Umbilical cord (tissue), 2 donors: ENCODE measurements around the gene NPFF. TPM values are rescaled to one million over a fixed set of nuclear protein-coding genes. Genes with fewer than 3 reads are reported as not detected.

Experiments used
- DNase-seq: peaks from one replicate; pipeline ENCODE4 v3.0.0-alpha.2; 2015; ENCODE audit warnings: low spot score
- total RNA-seq: library from RNA; depleted of rRNA; stranded (reverse); fragments of >200 nt; gene quantifications from one replicate; pipeline ENCODE4 v1.2.3, GENCODE V29; 2014; ENCODE audit warnings: low replicate concordance; ENCODE audit not compliant: insufficient read depth

The NPFF gene
- total RNA-seq, 1 donor from 2014 or later: not detected

DNA sequence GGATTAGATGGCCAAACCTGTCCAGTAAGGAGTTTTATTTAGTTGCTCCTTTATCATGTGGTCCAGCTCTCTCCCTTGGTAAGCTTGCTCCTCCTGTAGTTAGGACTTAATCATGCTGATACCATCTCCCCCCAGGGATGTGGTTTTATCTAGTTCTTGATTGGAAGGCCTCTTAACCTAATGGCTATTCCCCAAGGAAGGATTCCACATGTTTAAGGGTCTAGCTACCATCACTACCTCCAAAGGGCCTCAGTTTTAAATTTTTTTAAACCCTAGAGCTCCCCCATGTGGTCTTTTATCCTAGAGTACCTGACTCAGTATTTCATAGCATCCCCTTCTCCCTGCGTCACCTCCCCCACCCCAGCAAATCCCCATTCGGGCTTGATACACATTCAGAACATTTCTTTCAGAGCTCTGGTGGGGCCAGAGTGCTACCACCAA lies 30.5 kb downstream of the NPFF start:
- DNase-seq: no peak

DNA sequence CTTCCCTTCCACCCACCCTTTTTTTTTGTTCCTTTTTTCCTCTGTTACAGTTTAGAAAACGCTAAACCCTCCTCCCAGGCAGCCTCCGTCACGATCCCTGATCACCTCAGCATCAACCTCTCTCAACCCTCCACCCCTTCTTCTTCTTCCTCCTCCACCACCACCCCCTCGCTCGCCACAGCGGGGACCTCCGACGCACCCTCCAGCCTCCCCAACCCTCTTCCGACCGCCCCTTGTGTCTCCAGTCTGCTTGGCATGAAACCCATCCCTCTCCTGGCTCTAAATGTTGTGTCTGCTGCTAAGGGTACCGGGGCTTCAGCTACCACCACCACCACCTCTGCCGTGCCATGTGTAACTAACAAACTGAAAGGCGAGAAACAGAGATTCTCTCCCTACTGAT lies 32.5 kb downstream of the NPFF start:
- DNase-seq: no peak

DNA sequence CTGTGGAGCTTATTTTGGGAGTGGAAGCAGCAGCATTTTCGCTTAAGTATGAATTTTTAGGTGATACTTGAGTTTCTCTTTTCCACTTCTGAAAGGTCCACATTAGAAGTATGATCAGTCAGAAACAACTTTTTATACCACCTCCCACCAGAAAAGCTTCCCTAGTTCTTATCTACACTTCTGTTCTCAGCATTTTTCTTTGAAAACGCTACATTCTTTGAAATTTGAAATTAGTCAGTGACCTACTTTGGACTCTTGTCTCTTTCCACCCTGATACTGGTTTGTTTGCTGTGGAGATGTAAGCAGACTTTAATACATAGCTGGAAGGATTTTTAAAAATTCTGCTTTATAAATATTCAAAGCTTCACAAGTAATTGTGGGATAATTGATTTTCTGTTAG lies 33.2 kb downstream of the NPFF start:
- DNase-seq: no peak

DNA sequence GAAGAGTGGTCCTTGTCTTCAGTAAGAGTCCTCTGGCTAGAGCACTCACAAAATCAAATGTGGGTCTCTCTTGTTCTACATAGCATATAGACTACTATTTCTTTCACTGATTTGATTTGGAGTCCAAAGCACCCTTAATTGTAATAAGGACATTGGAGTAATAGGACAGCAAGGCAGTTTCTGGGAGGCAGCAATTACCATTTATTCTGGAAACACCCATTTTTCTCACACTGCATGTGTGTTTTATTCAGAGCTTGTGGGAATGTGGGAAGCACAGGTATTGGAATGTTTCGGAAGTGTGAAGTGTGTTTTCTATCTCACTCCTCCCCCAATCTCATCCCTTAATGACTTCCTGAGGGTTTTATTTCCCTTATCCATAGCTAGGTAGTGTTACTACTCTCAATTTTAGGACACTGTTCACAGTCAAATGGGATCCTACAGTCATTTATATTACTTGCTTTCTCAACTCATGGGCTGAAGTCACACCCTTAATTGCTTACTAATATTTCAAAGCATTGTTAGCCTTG lies 35.2 kb downstream of the NPFF start:
- DNase-seq: no peak

DNA sequence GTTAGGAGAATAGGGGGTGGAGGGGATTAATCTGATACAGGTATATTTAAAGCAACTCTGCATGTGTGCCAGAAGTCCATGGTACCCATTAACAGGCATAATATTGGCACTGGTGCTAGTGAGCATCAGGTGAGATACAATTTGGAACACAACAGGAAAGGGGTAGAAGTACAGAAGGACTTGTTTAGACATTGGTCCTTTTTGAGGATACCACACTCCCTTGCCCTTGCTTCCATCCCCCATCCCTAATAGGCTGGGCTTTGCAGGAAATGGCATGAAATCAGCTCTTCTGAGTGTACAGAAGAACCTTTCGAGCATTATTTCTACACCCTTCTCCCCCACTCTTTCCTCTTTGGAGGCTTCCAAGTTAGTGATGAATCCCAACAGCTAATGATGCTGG lies 39.0 kb downstream of the NPFF start:
- DNase-seq: no peak

DNA sequence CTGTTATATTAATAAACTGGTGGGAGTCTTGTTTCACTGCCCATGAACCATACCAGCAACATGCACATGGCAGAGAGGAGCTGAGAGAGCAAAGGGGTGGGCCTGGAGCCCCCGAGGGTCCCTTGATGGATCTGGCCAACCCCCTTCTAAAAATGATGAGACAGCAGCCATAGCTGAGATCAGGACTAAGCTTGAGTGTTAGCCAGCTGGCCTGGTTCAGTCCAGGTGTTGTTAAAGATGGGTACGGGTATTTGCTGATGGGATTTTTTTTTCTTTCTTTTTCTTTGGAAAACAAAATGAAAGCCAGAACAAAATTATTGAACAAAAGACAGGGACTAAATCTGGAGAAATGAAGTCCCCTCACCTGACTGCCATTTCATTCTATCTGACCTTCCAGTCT lies 39.4 kb downstream of the NPFF start:
- no peak for DNase-seq

DNA sequence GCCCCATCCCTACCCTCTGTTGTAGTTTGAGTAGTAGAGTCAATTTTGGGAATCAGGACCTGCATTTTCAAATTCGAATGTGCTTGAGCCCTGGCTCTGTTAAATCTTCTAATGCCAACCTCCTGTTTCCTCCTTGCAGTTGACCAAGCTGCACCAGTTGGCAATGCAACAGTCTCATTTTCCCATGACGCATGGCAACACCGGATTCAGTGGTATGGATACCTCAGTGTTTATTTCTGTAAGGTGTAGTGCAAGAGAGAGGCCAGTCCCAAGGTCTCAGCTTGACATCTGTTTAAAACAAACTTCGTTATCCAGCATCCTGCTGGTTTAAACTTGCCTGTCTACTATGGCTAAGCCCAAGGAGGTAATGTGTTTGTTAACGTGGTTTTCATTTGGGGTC lies 40.2 kb downstream of the NPFF start:
- DNase-seq: no peak

DNA sequence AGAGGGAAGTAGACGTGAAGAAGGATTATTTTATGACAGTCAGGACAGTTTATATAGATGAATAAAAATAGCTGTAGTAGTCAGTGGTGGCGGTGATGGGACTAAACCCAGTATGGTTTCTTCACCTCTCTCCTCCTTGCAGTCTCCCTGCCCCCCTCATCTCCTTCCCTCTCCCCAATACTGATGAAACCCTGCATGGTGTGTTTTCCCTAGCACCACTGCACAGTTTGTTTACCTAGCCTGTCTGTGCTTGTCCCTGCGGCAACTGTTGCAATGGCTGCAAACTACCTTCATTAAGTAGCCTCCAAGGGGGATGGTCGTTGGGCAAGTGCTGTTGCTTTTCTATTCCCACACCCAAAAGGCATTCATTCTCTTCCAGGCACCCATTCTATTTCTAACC lies 40.6 kb downstream of the NPFF start:
- DNase-seq: no peak

DNA sequence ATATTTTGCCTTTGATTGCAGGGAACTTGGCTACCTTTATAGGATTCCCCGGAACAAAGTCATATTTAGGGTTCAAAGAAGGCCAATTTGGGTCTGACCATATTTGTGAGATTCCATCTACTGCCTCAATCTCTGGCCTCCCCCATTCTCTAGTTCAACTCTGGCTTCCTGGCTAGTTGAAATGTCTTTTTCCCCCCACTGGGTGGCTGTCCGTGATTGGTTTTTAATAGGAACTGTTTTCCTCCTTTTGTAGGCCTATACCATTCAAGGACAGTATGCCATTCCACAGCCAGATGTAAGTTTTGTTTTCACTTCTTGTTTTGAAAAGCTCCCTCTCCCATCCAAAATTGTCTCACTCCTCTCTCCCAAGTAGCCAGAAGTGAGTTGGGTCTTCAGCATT lies 41.6 kb downstream of the NPFF start:
- DNase-seq: no peak

DNA sequence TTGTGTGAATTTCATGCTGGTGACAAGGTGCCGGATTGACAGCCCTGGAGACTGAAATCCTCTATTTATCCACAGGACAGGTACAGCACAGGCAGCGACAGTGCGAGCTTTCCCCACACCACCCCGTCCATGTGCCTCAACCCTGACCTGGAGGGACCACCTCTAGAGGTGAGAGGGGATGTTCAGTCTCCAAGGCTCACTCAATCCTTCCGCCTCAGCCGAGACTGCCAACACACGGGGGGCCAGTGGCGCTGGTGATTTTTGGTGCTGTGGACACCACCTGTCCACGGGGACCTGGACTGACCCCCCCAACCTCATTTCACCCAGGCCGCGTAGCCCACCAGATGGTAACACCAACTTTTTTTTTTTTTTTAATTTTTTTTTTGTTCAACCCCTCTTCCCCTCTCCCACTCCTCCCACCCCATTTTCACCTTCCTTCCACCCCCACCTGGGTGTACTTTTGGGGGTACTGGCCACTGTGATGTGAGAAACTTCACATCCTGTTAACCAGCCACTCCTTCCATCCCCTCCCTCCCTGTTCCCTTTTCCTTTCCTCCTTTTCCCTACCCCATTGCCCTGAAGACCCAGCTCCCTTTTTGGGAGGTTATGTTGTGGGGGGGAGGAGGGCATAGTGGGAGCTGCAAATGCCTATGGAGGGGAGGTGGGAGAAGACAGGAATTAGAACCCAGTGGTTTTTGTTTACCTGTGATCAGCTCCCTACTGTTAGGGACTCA lies 42.4 kb downstream of the NPFF start:
- DNase-seq: no peak

DNA sequence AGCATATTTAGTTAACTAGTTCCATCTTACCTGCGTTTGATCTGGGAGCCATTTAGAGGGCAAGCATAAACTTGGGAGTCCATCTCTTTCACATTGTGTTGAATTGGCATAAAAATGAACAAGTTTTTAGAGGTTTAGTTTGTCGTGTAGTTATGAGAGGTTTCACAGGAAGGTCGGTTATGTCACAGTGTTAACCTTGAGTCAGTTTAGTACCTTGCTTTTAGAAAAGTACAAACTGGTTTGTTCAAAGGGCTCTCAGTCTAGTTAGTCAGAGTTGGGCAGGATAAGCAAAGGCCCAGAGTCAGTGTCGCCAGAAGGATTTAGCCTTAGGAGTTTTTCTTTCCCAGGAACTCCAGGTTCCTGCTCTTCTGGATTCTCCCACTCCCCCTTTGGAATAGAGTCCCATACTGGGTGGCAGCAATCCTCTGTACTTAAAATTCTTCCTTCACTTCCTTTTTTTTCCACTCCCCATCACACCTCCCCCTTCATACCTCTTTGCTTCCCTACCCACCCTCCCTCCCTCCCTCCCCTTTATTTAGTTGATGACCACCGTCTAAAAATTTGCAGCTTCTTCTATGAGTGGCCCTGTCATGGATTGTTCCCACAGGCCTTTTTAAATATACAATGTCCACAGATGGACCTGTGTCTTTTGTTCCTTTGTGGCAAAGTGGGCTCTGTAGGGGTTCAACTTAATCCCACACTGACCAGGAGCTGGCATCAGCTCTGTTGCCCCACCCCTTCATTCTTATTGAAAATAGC lies 43.3 kb downstream of the NPFF start:
- DNase-seq: no peak

DNA sequence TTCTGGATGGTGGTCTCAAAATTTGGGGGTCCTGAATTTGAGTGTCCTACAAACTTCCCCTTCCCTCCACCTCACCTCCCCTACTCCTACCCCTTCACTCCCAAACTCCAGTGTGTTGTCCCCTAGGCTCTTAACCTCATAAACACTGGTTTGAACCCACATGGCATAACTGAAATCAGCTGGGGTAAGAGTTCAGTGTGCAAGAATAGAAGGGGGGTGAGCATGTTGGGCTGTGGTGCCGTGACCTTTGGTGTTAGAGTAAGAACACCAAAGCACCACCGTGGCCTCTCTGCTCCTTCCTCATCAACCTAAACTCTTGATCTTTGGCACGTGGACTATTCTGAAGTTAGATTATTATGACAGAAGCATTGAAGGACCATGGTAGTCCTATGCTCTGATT lies 44.3 kb downstream of the NPFF start:
- no peak for DNase-seq

DNA sequence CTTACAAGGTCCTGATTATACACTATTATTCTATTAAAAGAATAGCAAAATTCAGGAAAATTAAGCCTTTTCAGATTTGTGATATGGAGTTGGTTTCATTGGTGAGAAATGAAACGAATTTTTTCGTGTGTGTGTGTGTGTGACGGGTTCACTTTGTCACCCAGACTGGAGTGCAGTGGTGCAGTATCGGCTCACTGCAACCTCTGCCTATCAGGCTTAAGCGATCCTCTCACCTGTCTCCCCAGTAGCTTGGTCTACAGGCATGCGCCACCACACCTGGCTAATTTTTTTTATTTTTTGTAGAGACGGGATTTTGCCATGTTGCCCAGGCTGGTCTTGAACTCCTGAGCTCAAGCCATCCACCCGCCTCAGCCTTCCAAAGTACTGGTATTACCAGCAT lies 45.7 kb downstream of the NPFF start:
- no peak for DNase-seq

DNA sequence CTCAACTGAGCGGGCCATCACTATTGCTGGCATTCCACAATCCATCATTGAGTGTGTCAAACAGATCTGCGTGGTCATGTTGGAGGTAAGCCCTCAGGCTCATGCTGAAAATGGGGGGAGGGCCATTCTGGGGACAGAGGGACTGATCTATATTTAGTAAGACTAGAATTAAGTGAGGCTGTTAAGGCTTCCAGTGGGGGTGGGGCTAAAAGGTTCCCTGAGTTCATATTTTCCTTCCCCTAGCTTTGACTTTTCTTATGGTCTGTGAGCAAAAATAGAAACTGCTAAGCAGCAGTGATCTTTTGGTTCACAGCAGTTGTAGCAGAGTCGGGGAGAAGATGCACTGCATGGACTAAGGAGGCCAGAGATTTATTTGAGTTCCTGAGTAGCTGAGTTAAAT lies 46.2 kb downstream of the NPFF start:
- DNase-seq: no peak

DNA sequence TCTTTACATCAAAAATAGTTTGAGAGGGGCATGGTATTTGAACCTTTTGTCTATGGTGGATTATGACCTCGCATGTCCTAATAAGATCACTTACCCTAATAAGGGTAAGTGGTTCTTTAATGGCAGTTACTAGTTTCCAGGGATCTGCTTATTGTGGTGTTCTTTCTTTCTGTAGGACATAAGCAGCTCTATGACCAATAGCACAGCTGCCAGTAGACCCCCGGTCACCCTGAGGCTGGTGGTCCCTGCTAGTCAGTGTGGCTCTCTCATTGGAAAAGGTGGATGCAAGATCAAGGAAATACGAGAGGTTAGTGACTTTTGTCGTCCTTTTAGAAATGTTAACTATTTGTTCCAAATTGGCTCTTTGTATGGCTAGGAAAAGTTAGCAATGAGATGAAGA lies 48.2 kb downstream of the NPFF start:
- no peak for DNase-seq

Other genes starting within 250 kb of the NPFF start
- gene ESPL1, start 239.2 kb downstream of the NPFF start, total RNA-seq: 8.4 TPM
- gene PFDN5, start 211.9 kb downstream of the NPFF start, total RNA-seq: 454 TPM
- gene MYG1, start 207.8 kb downstream of the NPFF start, total RNA-seq: 17.8 TPM
- 38.3 TPM for gene AAAS, start 185.9 kb downstream of the NPFF start, total RNA-seq
- 0.24 TPM for gene SP7, start 171.1 kb downstream of the NPFF start, total RNA-seq
- 28.6 TPM for gene SP1, start 127.3 kb downstream of the NPFF start, total RNA-seq
- gene AMHR2, start 83.6 kb downstream of the NPFF start, total RNA-seq: not detected
- 26.0 TPM for gene PRR13, start 65.8 kb downstream of the NPFF start, total RNA-seq
- 284 TPM for gene PCBP2, start 55.4 kb downstream of the NPFF start, total RNA-seq
- gene MAP3K12, start 8.0 kb downstream of the NPFF start, total RNA-seq: 10.8 TPM
- 21.7 TPM for gene TARBP2, start 6.2 kb downstream of the NPFF start, total RNA-seq
- 15.4 TPM for gene ATF7, start 118.9 kb upstream of the NPFF start, total RNA-seq
- 89.1 TPM for gene ATP5MC2, start 168.6 kb upstream of the NPFF start, total RNA-seq
- gene CALCOCO1, start 220.0 kb upstream of the NPFF start, total RNA-seq: 93.4 TPM
- gene CISTR, start 244.5 kb upstream of the NPFF start, total RNA-seq: not detected